NT2/D1 (cell line): ENCODE data around the gene CREB1.
"Not testable (repeated sequence)": the region's sequence is repeated elsewhere in the genome, so short reads cannot be mapped to it uniquely, and the experiment has no call there.

ENCODE experiments used
- DNase-seq: peaks from one replicate; pipeline ENCODE4 v3.0.0-alpha.2; 2011; ENCODE audit warnings: low read depth, low spot score
- H3K27me3 ChIP-seq: 2 replicates; pipeline ENCODE4 v1.6.0; 2011; ENCODE audit warnings: mild to moderate bottlenecking; ENCODE audit not compliant: insufficient read length, insufficient read depth
- H3K36me3 ChIP-seq: 2 replicates; pipeline ENCODE4 v1.6.1; 2011; ENCODE audit warnings: mild to moderate bottlenecking, low read length, mixed read lengths; ENCODE audit not compliant: insufficient read depth, insufficient read length
- H3K4me1 ChIP-seq: 2 replicates; pipeline ENCODE4 v1.5.1; 2011; ENCODE audit not compliant: insufficient read depth, insufficient read length
- H3K4me3 ChIP-seq: 2 replicates; pipeline ENCODE4 v1.5.1; 2011; ENCODE audit warnings: low read depth; ENCODE audit not compliant: insufficient read length
- H3K9ac ChIP-seq: 2 replicates; pipeline ENCODE4 v1.6.0; 2011; ENCODE audit warnings: low read depth; ENCODE audit not compliant: insufficient read length
- H3K9me3 ChIP-seq: 2 replicates; pipeline ENCODE4 v1.5.1; 2011; ENCODE audit warnings: mild to moderate bottlenecking, low read length; ENCODE audit not compliant: insufficient read depth
- SUZ12 ChIP-seq: IDR thresholded peaks from 2 replicates; pipeline ENCODE4 v1.6.1; 2011; ENCODE audit not compliant: insufficient read length, insufficient read depth; ENCODE audit errors: extremely low read depth
- YY1 ChIP-seq: IDR thresholded peaks from 2 replicates; pipeline ENCODE4 v1.6.1; 2011; ENCODE audit not compliant: insufficient read length, insufficient read depth
- ZNF274 ChIP-seq: IDR thresholded peaks from 2 replicates; pipeline ENCODE4 v1.6.1; 2011; ENCODE audit warnings: mild to moderate bottlenecking, low read depth, low read length

The CREB1 gene

GRCh38 chr2:207494137-207494536 lies 35.6 kb upstream of the CREB1 start:
- Histone ChIP-seq H3K4me3 (no peak overlapping the region), H3K9me3 (no peaks in the 10 kb centered on the region), H3K27me3 (no peaks in the 10 kb centered on the region), H3K4me1 (no peaks in the 10 kb centered on the region), H3K9ac (no peak overlapping the region), H3K36me3 (no peaks in the 10 kb centered on the region)
- no peak for DNase-seq
- TF ChIP-seq ZNF274 = no peak

- not testable (repeated sequence) for H3K27me3 ChIP-seq, H3K4me1 ChIP-seq, H3K36me3 ChIP-seq, H3K9ac ChIP-seq, H3K9me3 ChIP-seq, H3K4me3 ChIP-seq, DNase-seq
These were observed 32.8 kb upstream of the CREB1 start for GRCh38 chr2:207496936-207497335.

- no peak for DNase-seq
- no peaks in the 10 kb centered on the region for H3K9me3 ChIP-seq
- H3K36me3 ChIP-seq = no peaks in the 10 kb centered on the region
- TF ChIP-seq SUZ12 = no peak
- TF ChIP-seq YY1 = no peak
- no peak for TF ChIP-seq ZNF274
- no peaks in the 10 kb centered on the region for H3K4me1 ChIP-seq
- H3K27me3 ChIP-seq = no peaks in the 10 kb centered on the region
- H3K4me3 ChIP-seq = no peak overlapping the region
- H3K9ac ChIP-seq = no peak overlapping the region
These were observed 32.2 kb upstream of the CREB1 start for GRCh38 chr2:207497596-207497995.

- Histone ChIP-seq H3K27me3 (no peaks in the 10 kb centered on the region), H3K4me3 (no peak overlapping the region), H3K4me1 (no peaks in the 10 kb centered on the region), H3K9ac (no peak overlapping the region), H3K36me3 (no peaks in the 10 kb centered on the region), H3K9me3 (no peaks in the 10 kb centered on the region)
- no peak for DNase-seq
- TF ChIP-seq YY1 (no peak), ZNF274 (no peak), SUZ12 (no peak)
These were observed 31.3 kb upstream of the CREB1 start for GRCh38 chr2:207498427-207498826.

- Histone ChIP-seq H3K27me3 (no peaks in the 10 kb centered on the region), H3K4me1 (no peaks in the 10 kb centered on the region), H3K4me3 (no peak overlapping the region), H3K36me3 (no peaks in the 10 kb centered on the region), H3K9me3 (no peaks in the 10 kb centered on the region), H3K9ac (no peak overlapping the region)
- no peak for TF ChIP-seq YY1
- no peak for TF ChIP-seq SUZ12
- TF ChIP-seq ZNF274 = no peak
- DNase-seq = no peak
These were observed 30.6 kb upstream of the CREB1 start for GRCh38 chr2:207499114-207499513.

- Histone ChIP-seq H3K4me3 (no peak overlapping the region), H3K9me3 (no peaks in the 10 kb centered on the region), H3K27me3 (no peaks in the 10 kb centered on the region), H3K4me1 (no peaks in the 10 kb centered on the region), H3K36me3 (no peaks in the 10 kb centered on the region), H3K9ac (no peak overlapping the region)
- DNase-seq = no peak
- no peak for TF ChIP-seq SUZ12
- no peak for TF ChIP-seq ZNF274
- TF ChIP-seq YY1 = no peak
These were observed 27.8 kb upstream of the CREB1 start for GRCh38 chr2:207501802-207502576.

- no peak for DNase-seq
- no peak overlapping the region for H3K9ac ChIP-seq
- no peak overlapping the region for H3K4me3 ChIP-seq
- TF ChIP-seq SUZ12 (no peak), YY1 (no peak), ZNF274 (no peak)
- no peaks in the 10 kb centered on the region for H3K36me3 ChIP-seq
- H3K9me3 ChIP-seq = no peaks in the 10 kb centered on the region
- no peaks in the 10 kb centered on the region for H3K27me3 ChIP-seq
- H3K4me1 ChIP-seq = no peaks in the 10 kb centered on the region
These were observed 27.1 kb upstream of the CREB1 start for GRCh38 chr2:207502577-207503198.
